GM12874 (cell line): ENCODE data around the gene PGR.

ENCODE experiments used
- CTCF ChIP-seq: IDR thresholded peaks from 2 replicates; pipeline ENCODE4 v1.5.1; 2011; ENCODE audit warnings: low read depth, mild to moderate bottlenecking, control low read depth, low read length, moderate library complexity; ENCODE audit not compliant: insufficient read depth

PGR gene

DNA sequence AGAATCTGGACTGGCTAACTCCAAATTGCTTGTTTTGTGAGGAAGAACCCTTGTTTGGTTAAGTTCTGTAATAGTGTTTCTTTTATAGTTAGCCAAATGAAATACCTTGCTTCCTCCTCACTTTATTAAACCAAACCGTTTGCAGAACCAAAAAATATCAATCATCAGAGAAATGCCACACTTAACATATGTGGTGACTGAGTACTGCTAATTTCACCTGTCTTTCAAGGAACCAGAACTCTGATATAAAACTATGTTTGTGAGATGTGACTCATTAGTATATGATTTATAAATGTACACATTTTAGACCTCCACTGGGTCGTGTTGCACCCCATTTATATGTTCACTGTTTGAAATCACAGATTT, 119.9 kb downstream of the PGR start:
- no peak for TF ChIP-seq CTCF

- no peak for TF ChIP-seq CTCF
Observed at GRCh38 chr11:101008961-101009689, 120.5 kb downstream of the PGR start.

GRCh38 chr11:101003468-101003867, 126.1 kb downstream of the PGR start:
- 0 out of 2 replicates have a peak, but pooled peaks have one; percentile 4 for TF ChIP-seq CTCF

DNA sequence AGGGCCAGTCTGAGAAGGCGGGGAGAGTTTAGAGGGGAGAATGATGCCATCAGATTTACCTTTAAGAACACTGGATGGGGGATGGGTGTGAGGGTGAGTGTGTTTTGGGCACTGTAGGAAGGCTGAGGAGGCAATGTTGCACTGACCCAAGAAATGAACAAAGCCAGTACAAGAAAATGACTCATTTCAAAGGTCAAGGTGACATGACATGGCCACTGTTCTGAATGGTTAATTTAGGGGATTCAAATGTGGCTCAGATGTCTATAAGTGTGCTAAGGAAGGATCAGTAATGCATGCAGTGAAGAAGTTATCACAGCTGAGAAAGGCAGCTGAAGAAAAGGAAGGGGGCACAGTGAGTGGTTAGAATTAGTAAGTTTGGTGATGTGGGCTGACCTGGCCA, 129.9 kb downstream of the PGR start:
- no peak for TF ChIP-seq CTCF

DNA sequence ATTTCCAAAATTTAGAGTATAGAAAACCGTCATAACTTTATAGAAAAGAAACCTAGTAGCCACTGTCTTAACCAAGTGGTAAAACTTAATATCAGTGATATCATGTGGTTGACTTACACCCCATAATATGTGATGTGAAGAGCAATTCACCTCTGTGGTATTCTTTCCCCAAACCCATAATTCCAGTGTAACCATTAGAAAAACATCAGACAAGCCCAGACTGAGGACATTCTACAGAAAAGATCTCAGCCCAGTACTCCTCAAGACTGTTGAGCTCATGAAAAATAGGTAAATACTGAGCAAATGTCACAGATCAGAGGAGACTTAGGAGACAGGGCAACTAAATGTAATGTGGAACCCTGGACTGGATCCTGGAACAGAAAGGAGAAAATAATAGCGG, 134.6 kb downstream of the PGR start:
- no peak for TF ChIP-seq CTCF

DNA sequence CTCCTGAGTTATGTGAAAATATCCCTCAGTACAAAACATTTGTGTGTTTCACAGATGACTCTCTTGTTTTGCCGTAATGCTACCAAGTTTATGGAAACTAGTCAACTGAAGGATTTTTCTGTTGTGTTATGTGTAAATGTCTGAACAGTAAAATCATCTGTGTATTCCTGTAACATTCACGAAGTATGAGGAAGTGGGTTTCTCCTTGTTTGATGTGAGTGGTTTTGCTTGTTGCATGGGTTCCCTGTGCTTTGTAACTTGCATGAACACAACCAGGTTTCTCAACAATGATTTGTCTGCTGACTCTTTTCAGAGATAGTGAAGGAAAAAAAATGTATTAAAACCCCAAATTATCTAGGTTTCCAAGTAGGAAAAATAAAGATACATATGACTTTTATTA, 138.1 kb downstream of the PGR start:
- TF ChIP-seq CTCF: no peak

DNA sequence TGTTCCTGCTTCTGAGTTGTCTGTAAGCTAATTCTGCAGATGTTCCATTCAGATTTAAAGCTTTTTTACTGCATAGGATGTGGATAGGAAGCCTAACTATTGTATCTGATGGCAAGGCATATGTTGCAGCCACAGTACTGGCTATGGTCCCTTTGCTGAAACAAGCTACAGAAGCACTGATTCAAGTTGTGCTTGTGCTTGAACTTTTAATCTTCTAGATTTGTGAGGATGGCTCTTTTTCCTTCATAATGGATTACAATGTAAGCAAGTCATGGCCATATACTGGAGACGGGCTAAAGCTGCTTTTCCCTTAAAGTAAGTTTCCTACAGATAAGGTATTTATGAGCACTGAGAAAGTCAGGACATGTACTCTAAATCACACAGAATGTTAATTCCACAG, 138.7 kb downstream of the PGR start:
- no peak for TF ChIP-seq CTCF
